GM18520 (cell line): Measurements from ENCODE around the gene PTCHD4.

Experiments
- ATAC-seq: cut with Tn5 transposase; IDR thresholded peaks from one replicate; pipeline ENCODE4 v1.9.1; 2021; ENCODE audit not compliant: unreplicated experiment

PTCHD4 gene

DNA sequence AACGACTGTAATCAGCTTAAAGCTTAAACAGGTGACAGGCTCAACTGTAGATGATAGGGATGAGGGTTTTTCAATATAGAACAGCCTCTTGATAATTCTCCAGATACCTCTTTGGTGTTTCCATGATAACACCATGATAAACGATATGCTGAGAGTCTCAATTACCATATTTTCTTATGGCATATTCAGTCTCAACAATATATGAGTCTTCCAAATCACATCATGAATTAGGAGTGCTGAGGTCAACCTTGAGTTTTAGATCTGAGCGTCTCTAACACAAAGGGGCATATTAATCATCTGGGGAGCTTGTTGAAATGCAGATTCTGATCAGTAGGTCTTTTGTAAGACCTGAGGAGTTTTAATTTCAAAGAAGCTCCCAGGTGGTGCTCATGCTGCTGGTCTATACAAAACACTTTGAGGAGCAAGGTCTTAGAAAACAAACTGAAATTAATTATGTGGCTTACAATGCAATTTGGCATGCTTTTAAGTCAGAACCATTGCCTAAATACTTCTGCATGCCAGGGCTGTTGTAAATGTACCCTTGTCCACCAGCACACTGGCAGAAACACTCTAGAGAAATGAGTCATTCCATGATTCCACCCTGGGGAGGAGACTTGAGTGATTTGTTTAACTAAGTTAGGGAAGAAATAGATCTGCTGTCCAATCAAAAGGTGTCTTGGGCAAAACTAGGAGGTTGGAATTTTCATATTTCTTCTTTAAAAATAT lies 49.6 kb downstream of the PTCHD4 start:
- ATAC-seq = no peak
